GM12872 (cell line): ENCODE results near the gene RASGRP1.

Experiments
- TF ChIP-seq, protein P1 (sequence below): IDR thresholded peaks from 3 replicates; pipeline ENCODE4 v1.5.1; 2011; ENCODE audit warnings: low read depth, mild to moderate bottlenecking, low read length, moderate library complexity; ENCODE audit not compliant: insufficient read depth

The RASGRP1 gene

DNA sequence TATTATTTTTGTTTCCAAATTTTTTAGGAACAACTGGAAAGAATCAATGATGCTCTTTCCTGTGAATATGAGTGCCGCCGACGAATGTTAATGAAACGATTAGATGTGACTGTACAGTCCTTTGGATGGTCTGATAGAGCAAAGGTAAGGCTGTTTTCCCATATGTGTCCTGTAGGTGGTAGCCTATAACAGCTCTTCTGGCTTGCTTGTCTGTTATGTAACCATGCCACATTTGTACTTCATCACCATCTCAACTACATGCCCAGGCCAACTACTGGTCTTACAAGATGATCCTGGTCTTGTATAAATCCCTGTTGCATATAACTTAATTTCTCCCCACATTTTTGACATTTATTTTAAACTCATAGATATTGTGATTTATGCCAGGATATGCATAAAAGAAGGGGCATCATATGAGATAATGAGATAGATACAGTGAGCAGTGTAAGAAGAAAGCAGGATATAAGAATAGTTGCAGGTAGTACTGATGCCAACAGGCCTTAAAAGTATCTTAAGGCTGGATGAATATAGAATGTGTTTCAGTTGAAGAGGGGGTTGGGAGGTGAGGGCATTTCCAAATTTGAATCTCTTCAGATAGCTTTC, 90.4 kb downstream of the RASGRP1 start:
- TF ChIP-seq, protein P1, sequence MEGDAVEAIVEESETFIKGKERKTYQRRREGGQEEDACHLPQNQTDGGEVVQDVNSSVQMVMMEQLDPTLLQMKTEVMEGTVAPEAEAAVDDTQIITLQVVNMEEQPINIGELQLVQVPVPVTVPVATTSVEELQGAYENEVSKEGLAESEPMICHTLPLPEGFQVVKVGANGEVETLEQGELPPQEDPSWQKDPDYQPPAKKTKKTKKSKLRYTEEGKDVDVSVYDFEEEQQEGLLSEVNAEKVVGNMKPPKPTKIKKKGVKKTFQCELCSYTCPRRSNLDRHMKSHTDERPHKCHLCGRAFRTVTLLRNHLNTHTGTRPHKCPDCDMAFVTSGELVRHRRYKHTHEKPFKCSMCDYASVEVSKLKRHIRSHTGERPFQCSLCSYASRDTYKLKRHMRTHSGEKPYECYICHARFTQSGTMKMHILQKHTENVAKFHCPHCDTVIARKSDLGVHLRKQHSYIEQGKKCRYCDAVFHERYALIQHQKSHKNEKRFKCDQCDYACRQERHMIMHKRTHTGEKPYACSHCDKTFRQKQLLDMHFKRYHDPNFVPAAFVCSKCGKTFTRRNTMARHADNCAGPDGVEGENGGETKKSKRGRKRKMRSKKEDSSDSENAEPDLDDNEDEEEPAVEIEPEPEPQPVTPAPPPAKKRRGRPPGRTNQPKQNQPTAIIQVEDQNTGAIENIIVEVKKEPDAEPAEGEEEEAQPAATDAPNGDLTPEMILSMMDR: peak; percentile 81

DNA sequence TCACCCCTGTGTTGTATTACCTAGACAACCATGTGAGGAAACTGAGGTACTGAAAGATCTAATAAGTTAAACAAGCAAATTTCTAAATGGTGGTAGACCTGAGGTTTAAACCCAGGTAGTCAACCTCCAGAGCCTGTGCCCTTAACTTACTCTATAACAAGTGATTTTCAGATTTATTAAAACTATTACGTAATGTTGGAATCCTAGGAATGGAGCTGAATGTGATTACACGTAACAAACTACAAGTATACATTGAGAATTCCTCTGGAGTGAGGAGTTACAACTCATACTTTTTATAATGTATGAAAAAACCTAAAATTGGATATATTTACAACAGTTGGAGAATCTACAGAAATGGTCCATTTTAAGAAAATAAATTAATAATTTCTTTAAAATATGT, 92.6 kb downstream of the RASGRP1 start:
- TF ChIP-seq, protein P1: no peak

DNA sequence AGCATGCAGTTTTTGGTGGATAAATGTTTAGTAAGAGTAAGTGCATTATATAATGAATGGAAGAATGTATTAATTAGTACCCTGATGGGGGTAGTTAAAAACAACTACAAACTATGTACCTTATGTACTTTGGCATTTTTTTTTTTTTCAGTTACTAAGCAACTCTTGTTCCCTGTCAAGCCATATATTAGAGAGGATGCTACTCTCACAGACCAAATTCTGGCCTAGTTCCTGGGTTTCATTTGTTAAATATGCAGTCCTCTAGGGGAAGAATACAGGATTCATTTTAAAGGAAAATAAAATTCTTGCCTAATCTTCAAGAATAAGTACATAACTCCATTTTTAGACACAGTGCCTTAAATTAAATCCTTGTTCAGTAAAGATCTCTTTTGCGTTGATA, 93.8 kb downstream of the RASGRP1 start:
- TF ChIP-seq, protein P1: no peak

DNA sequence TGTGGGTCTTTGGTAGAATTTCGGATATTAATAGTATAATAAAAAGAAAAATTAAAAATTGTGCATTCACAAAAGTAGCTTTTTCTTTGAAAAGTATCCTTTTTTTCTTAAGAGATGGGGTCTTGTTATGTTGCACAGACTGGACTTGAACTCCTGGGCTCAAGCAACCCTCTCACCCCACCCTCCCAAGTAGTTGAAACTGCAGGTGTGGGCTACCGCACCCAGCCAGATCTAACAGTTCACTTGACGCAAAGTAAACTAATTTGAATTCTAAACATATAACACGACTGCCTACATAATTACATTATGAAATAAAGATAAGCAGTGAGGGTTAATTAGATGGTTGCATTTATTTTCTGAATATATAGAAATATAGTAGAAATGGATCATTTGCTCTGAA, 99.9 kb downstream of the RASGRP1 start:
- TF ChIP-seq, protein P1: no peak

DNA sequence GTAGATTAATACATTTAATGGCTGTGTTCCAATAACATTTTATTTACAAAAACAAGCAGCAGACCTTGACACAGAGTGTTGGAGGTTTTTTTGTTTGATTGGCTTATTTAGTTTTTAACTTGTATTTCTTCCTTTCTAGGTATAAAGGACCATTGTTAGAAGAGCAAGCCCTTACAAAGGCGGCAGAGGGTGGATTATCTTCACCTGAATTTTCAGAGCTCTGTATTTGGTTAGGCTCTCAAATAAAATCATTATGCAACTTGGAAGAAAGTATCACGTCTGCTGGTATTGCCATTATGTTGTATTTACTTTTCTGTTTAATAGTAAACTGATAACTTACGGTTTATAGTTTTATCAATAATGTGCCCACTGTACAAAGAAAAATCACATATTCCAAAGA, 100.7 kb downstream of the RASGRP1 start:
- TF ChIP-seq, protein P1: no peak

DNA sequence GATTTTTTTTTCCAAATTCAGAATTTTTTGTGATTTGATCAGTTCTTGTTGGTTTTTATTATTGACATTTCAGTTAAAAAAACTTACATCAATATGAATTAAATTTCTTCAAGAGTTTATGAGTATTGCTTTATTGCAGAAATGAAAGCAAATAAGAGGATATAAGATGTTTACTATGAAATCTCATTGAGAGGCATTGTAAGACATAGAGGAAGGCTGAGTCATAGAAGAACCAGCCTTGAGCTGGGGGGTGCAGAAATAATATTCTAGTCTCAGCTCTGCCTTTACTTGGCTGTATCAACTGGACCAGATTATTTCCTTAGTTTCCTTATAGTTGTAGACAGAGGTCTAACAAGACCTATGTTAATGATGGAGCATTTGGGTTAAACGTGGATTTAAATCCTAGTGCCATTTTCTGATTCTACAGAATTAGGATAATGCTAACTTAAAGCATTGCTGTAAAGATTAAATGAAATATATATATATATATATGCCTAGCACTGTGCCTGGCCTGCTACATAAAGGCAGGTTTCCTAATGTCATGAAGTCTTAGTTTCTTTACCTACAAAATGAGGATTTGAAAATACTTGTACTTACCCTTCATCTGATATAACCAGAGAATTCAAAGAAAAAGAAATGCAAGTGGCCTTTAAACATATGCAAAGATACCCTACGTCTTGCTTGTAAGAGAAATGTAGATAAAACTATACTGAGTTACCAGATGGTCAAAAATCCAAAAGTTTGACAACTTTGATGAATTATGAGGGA, 103.4 kb downstream of the RASGRP1 start:
- TF ChIP-seq, protein P1: no peak

DNA sequence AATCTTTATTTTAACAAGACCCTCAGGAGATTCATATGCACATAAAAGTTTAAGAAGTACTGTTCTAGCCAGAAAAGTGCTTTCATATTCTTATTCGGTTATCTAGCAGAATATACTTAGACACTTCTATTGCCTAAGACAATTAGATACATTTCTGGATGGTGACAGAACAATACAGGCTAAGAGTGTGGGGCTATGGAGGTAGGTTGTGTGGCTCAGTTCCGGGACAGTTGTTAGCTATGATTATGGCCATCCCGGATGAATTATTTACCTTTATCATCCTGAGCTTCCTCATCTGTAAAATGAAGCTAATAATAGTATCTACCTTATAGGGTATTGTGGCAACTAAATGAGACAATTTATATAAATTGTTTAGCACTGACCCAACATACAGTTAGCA, 104.1 kb downstream of the RASGRP1 start:
- TF ChIP-seq, protein P1: no peak
